COLO829 (cell line): ENCODE measurements around the gene LRP2.
"Not testable (repeated sequence)": the region's sequence is repeated elsewhere in the genome, so short reads cannot be mapped to it uniquely, and the experiment has no call there.

ENCODE experiments used
- DNase-seq: peaks from one replicate; pipeline ENCODE4 v3.0.0; 2012; ENCODE audit warnings: low spot score

The LRP2 gene

GRCh38 chr2:169362118-169362893, at the start of gene LRP2:
Gene LRP2, minus strand, starts transcription at chr2:169362534. Its CDS starts 135 bp downstream, at chr2:169362399.
- no peak for DNase-seq

GRCh38 chr2:169406891-169407290, 44.6 kb upstream of the LRP2 start:
- DNase-seq = no peak

- DNase-seq = not testable (repeated sequence)
Measured at GRCh38 chr2:169399491-169399890, 37.2 kb upstream of the LRP2 start.

- peak; percentile 70 for DNase-seq
Measured at GRCh38 chr2:169397697-169398096, 35.4 kb upstream of the LRP2 start.

- no peak for DNase-seq
Measured at GRCh38 chr2:169395821-169396374, 33.6 kb upstream of the LRP2 start.

GRCh38 chr2:169393068-169393590, 30.8 kb upstream of the LRP2 start:
- no peak for DNase-seq

- DNase-seq = no peak
Measured at GRCh38 chr2:169391236-169391635, 28.9 kb upstream of the LRP2 start.

- DNase-seq = peak; percentile 67
Measured at GRCh38 chr2:169388161-169388560, 25.8 kb upstream of the LRP2 start.

GRCh38 chr2:169386722-169387121, 24.4 kb upstream of the LRP2 start:
- DNase-seq = no peak

GRCh38 chr2:169384816-169385215, 22.5 kb upstream of the LRP2 start:
- no peak for DNase-seq

GRCh38 chr2:169372561-169372960, 10.2 kb upstream of the LRP2 start:
- DNase-seq = no peak

- DNase-seq = no peak
Measured at GRCh38 chr2:169366066-169366465, 3.7 kb upstream of the LRP2 start.

GRCh38 chr2:169365029-169365480, 2.7 kb upstream of the LRP2 start:
- DNase-seq = no peak

GRCh38 chr2:169363560-169364150, 1.3 kb upstream of the LRP2 start:
- DNase-seq = no peak

- DNase-seq = no peak
Measured at GRCh38 chr2:169362894-169363559, 693 bp upstream of the LRP2 start.

- DNase-seq = no peak
Measured at GRCh38 chr2:169361706-169362117, 622 bp downstream of the LRP2 start.

GRCh38 chr2:169360984-169361705, 1.2 kb downstream of the LRP2 start:
- DNase-seq = no peak

- DNase-seq = no peak
Measured at GRCh38 chr2:169358016-169358415, 4.3 kb downstream of the LRP2 start.

- peak; percentile 88 for DNase-seq
Measured at GRCh38 chr2:169354244-169354643, 8.1 kb downstream of the LRP2 start.

- no peak for DNase-seq
Measured at GRCh38 chr2:169351725-169352124, 10.6 kb downstream of the LRP2 start.

GRCh38 chr2:169349535-169349934, 12.8 kb downstream of the LRP2 start:
- DNase-seq = no peak
